ENCODE results near the gene SH3BP5.

- TF ChIP-seq CTCF (IDR thresholded peaks at IDR 0.05; ENCODE audit: poor library complexity) (no peak), EZH2phosphoT487 (IDR thresholded peaks at IDR 0.05; ENCODE audit: low read depth, severe bottlenecking, unreplicated experiment) (no peak), EZH2 (IDR thresholded peaks at IDR 0.05; ENCODE audit: borderline replicate concordance) (no peak)
Measured at GRCh38 chr3:15264486-15264885, 67.9 kb downstream of the SH3BP5 start.

Data from hepatocyte (in vitro differentiated cells).